HG02642 (cell line): ENCODE measurements around the gene NINJ1.

ENCODE experiments used
- ATAC-seq: cut with Tn5 transposase; IDR thresholded peaks from one replicate; pipeline ENCODE4 v1.9.1; 2021; ENCODE audit warnings: mild to moderate bottlenecking; ENCODE audit not compliant: unreplicated experiment, poor library complexity

The NINJ1 gene

GRCh38 chr9:93134015-93134739, at the start of gene NINJ1:
Gene NINJ1, minus strand, starts transcription at chr9:93134251. Its CDS starts 34 bp downstream, at chr9:93134217.
- ATAC-seq = peak; percentile 85

GRCh38 chr9:93183131-93183662, 49.1 kb upstream of the NINJ1 start:
- no peak for ATAC-seq

- no peak for ATAC-seq
Measured at GRCh38 chr9:93182572-93182971, 48.5 kb upstream of the NINJ1 start.

- no peak for ATAC-seq
Measured at GRCh38 chr9:93181672-93182435, 47.8 kb upstream of the NINJ1 start.

- no peak for ATAC-seq
Measured at GRCh38 chr9:93180938-93181337, 46.9 kb upstream of the NINJ1 start.

- no peak for ATAC-seq
Measured at GRCh38 chr9:93178851-93179786, 45.1 kb upstream of the NINJ1 start.

- ATAC-seq = no peak
Measured at GRCh38 chr9:93177676-93178075, 43.6 kb upstream of the NINJ1 start.

- no peak for ATAC-seq
Measured at GRCh38 chr9:93174976-93175375, 40.9 kb upstream of the NINJ1 start.

GRCh38 chr9:93173365-93174051, 39.5 kb upstream of the NINJ1 start:
- ATAC-seq = no peak

GRCh38 chr9:93172666-93173364, 38.8 kb upstream of the NINJ1 start:
- no peak for ATAC-seq

GRCh38 chr9:93171261-93171990, 37.4 kb upstream of the NINJ1 start:
- ATAC-seq = no peak

GRCh38 chr9:93170571-93170970, 36.5 kb upstream of the NINJ1 start:
- ATAC-seq = no peak

- no peak for ATAC-seq
Measured at GRCh38 chr9:93169444-93169843, 35.4 kb upstream of the NINJ1 start.

GRCh38 chr9:93168581-93168980, 34.5 kb upstream of the NINJ1 start:
- no peak for ATAC-seq

- no peak for ATAC-seq
Measured at GRCh38 chr9:93167838-93168237, 33.8 kb upstream of the NINJ1 start.

GRCh38 chr9:93167185-93167584, 33.1 kb upstream of the NINJ1 start:
- no peak for ATAC-seq

- ATAC-seq = no peak
Measured at GRCh38 chr9:93166699-93167098, 32.6 kb upstream of the NINJ1 start.

GRCh38 chr9:93164085-93164484, 30.0 kb upstream of the NINJ1 start:
- no peak for ATAC-seq
